ENCODE measurements around the gene NPAS1. TPM values are rescaled to one million over a fixed set of nuclear protein-coding genes. Genes with fewer than 3 reads are reported as not detected.

The NPAS1 gene
- total and polyA plus RNA-seq, 2 of the 8 experiments (the other 6 are each of a cell fraction or from before 2014, with no cell fraction given): 9.9 to 13.9 TPM

DNA sequence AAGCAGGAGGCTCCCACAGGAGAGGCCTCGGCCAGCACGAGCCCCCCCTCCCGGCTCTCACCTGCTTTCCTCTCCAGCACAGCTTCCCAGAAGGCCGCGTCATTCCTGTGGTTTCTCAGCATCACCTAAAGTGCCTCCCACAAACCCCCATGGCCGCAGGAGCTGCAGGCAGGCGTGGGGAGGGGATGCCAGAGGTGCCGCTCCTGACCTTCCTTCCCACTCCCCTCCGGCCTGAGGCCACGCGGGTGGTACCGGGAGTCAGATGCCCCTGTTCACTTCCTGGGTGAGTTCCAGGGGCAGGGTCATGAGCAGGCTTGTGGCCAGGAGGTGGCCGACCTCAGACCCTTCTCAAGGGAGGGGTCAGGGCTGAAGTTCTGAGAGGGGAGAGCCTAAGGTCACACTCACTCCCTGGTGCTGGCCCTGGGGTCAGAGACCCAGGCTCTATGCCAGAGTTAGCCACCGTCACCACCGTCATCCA lies 14.4 kb upstream of the NPAS1 start:
- POLR2A ChIA-PET (ENCODE audit: partially characterized antibody): interaction anchor here (0.6 to 2.0 kb wide), 5 partner anchors 8 to 1110 kb away, joined by 3 to 5 read pairs (median 3); partner anchors contain the start of gene NPAS1
- H3K56ac ChIP-seq (replicated peaks; ENCODE audit: insufficient read length, low read depth, low read length): no peak overlapping the region
- 81% methylated on average over 15 of the region's 15 CpGs; no CpG with 5 or more reads in 1 of the 2 experiments for WGBS, 2 experiments (ENCODE audit: extremely low coverage in 1 of 2, insufficient coverage in 1 of 2, insufficient read length in 1 of 2, insufficient replicate concordance in 2 of 2, low coverage in 1 of 2, low lambda C conversion rate in 2 of 2, missing lambda C conversion rate in 1 of 2)
- no peak for TF ChIP-seq POLR2AphosphoS5 (IDR thresholded peaks at IDR 0.05; ENCODE audit: low read depth, low read length)
- no peak for TF ChIP-seq RXRA (IDR thresholded peaks at IDR 0.05; ENCODE audit: insufficient read depth, low read depth, low read length)
- TF ChIP-seq, protein P1, sequence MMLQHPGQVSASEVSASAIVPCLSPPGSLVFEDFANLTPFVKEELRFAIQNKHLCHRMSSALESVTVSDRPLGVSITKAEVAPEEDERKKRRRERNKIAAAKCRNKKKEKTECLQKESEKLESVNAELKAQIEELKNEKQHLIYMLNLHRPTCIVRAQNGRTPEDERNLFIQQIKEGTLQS (IDR thresholded peaks at IDR 0.05; ENCODE audit: insufficient read depth, low read depth, low read length): no peak
- no peak for TF ChIP-seq POLR2A (IDR thresholded peaks at IDR 0.05; ENCODE audit: control extremely low read depth in 1 of 2, low read depth in 2 of 2, low read length in 2 of 2)
- no peak for TF ChIP-seq BRCA1 (IDR thresholded peaks at IDR 0.05; ENCODE audit: low read depth, low read length)
- TF ChIP-seq RNF2 (IDR thresholded peaks at IDR 0.05; ENCODE audit: borderline replicate concordance, low read depth, low read length, missing control alignments, poor library complexity, severe bottlenecking): no peak

More for the DNA sequence above, 14.4 kb upstream of the NPAS1 start:
- Histone ChIP-seq H4K91ac (replicated peaks; ENCODE audit: insufficient read length, low read length) (no peak overlapping the region), H2AK5ac (ENCODE audit: low read depth, low read length) (no peak overlapping the region), H3K18ac (ENCODE audit: extremely low read depth, low read length) (no peak overlapping the region; the same call in 1 of the 2 replicates), H3K9me3 (ENCODE audit: insufficient read depth in 2 of 2, low read depth in 1 of 2, low read length in 1 of 2) (no peaks in the 10 kb centered on the region), H3K79me2 (ENCODE audit: control insufficient read depth in 1 of 2, insufficient read depth in 2 of 2, low read length in 2 of 2) (no peaks in the 10 kb centered on the region), H4K8ac (ENCODE audit: extremely low read depth, insufficient read depth, low read length) (no peak overlapping the region), H3K23ac (ENCODE audit: insufficient read length) (no peak overlapping the region), H2AFZ (ENCODE audit: low read length) (no peak overlapping the region), H2BK12ac (ENCODE audit: low read depth, low read length) (no peak overlapping the region), H3K4me1 (replicated peaks in 1 of 4; ENCODE audit: control insufficient read depth in 3 of 4, insufficient read depth in 4 of 4, low read length in 3 of 4) (peaks cover 0 to 5% (median 0%) of the 10 kb centered on the region in 4 experiments; a peak in 2 of 7 replicates), H3K79me1 (ENCODE audit: low read depth, low read length) (peaks cover 2% of the 10 kb centered on the region; the same call in 1 of the 2 replicates), H3K4ac (replicated peaks; ENCODE audit: insufficient read length, low read depth, low read length) (no peak overlapping the region), H3K36me3 (ENCODE audit: control insufficient read depth in 2 of 4, insufficient read depth in 4 of 4, low read length in 3 of 4) (peaks cover 2 to 9% (median 6%) of the 10 kb centered on the region in 4 experiments; a peak in 4 of 8 replicates), H3K4me2 (ENCODE audit: insufficient read depth in 1 of 2, low read depth in 2 of 2, low read length in 2 of 2) (no peak overlapping the region), H3K27ac (ENCODE audit: low read depth, low read length) (no peak overlapping the region), H3K27me3 (replicated peaks in 1 of 4; ENCODE audit: control insufficient read depth in 3 of 4, extremely low read depth in 1 of 4, insufficient read depth in 3 of 4, low read length in 3 of 4) (no peaks in the 10 kb centered on the region), H4K5ac (ENCODE audit: insufficient read length, low read depth, low read length) (no peak overlapping the region), H3K9ac (replicated peaks in 1 of 4; ENCODE audit: extremely low read depth in 1 of 4, low read depth in 3 of 4, low read length in 3 of 4) (no peak overlapping the region), H3K14ac (ENCODE audit: insufficient read length) (no peak overlapping the region), H2BK120ac (replicated peaks; ENCODE audit: low read depth, low read length) (no peak overlapping the region), H3K4me3 (ENCODE audit: extremely low read depth in 1 of 4, insufficient read depth in 2 of 4, low read depth in 3 of 4, low read length in 4 of 4) (no peak overlapping the region), H4K20me1 (replicated peaks in 1 of 2; ENCODE audit: control insufficient read depth in 1 of 2, insufficient read depth in 2 of 2, low read length in 2 of 2) (peaks cover 0 to 7% of the 10 kb centered on the region in 2 experiments), H2BK20ac (ENCODE audit: low read length) (no peak overlapping the region), H3K23me2 (ENCODE audit: low read depth, low read length) (no peaks in the 10 kb centered on the region), H2BK15ac (ENCODE audit: low read length) (no peak overlapping the region), H2BK5ac (ENCODE audit: low read depth, low read length) (no peak overlapping the region)
- DNase-seq (ENCODE audit: low read depth in 1 of 2, low spot score in 2 of 2): no peak
- FAIRE-seq: no peak
- CTCF ChIA-PET (ENCODE audit: partially characterized antibody): interaction anchor here (1.0 to 6.1 kb wide), 3 partner anchors 8 to 238 kb away, joined by 3 to 43 read pairs (median 8); no protein-coding TSS in a partner anchor
